ENCODE results near the gene B3GNT9.
A peak's percentile ranks its signal among the peaks of the same experiment; 100 is the strongest.

Gene B3GNT9

GRCh38 chr16:67150833-67151396, at the start of gene B3GNT9:
Gene B3GNT9, minus strand, starts transcription at chr16:67150998. Its CDS starts 513 bp downstream, at chr16:67150485.
- DNase-seq (ENCODE audit: low read depth): no peak

DNA sequence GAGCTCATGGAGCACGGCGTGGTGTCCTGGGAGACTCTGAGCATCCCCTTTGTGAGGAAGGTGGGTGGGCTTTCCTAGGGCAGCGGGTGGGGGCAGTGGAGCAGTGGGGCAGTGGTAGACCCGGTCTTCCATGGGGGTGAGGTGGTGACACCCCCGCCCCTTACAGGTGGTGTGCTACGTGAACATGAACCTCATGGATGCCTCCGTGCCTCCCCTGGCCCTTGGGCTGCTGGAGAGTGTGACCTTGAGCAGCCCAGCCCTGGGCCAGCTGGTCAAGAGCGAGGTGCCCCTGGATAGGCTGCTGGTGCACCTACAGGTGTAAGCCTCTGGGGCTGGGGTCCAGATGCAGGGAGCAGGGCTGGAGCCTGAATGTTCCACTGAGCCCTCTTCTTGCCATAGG, 49.7 kb upstream of the B3GNT9 start:
- DNase-seq (ENCODE audit: low read depth): no peak

GRCh38 chr16:67199808-67200198, 49.0 kb upstream of the B3GNT9 start:
- no peak for DNase-seq (ENCODE audit: low read depth)

GRCh38 chr16:67199011-67199807, 48.4 kb upstream of the B3GNT9 start, which contains the start of gene ELMO3:
Gene ELMO3, plus strand, starts transcription at chr16:67199131. Its CDS starts 196 bp downstream, at chr16:67199327.
- no peak for DNase-seq (ENCODE audit: low read depth)

DNA sequence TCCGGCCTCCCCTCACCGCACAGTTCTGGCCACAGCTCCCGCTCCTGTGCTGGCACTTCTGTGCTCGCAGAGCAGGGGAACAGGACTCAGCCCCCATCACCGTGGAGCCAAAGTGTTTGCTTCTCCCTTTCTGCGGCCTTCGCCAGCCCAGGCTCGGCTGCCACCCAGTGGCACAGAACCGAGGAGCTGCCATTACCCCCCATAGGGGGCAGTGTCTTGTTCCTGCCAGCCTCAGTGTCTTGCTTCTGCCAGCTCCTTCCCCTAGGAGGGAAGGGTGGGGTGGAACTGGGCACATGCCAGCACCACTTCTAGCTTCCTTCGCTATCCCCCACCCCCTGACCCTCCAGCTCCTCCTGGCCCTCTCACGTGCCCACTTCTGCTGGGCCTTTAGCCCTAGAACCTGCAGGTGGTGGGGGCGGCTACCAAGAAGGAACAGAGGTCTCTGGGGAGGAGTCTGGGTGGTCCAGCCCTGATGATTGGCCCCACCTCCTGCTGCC, 47.5 kb upstream of the B3GNT9 start:
- DNase-seq (ENCODE audit: low read depth): no peak

- no peak for DNase-seq (ENCODE audit: low read depth)
These were observed 46.9 kb upstream of the B3GNT9 start for GRCh38 chr16:67197704-67198103.

DNA sequence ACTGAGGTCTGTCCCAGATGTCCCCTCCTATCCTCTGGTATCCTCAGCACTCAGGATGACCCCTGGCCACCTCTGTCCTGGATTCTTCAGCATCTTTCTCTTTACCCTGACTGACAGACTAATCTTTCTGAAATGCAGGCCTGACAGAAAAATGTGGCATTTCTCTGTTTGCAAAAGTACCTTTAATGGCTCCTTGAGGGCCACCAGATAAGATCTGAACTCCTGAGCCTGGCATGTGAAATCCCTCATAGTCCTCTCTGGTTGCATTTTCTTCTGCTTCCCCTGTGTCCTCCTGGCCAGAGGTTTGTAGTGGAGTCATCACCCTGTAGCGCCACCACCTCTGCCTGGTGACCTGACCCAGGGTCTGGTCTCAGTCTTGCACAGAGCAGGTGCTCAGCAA, 46.1 kb upstream of the B3GNT9 start:
- no peak for DNase-seq (ENCODE audit: low read depth)

DNA sequence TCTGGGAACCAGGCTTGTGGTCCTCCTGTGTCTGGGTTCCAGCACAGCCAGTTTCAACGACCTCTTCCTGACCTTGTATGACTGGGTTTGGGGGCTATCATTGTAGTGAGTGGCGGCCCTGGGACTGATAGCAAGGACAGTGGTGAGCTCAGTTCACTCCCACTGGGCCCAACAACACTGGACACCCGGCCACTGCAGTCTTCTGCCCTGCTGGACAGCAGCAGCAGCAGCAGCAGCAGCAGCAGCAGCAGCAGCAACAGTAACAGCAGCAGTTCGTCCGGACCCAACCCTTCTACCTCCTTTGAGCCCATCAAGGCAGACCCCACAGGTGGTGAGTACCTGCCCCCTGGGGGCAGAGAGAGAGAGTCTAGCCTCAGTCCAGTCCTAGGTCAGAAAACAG, 44.9 kb upstream of the B3GNT9 start:
- no peak for DNase-seq (ENCODE audit: low read depth)

DNA sequence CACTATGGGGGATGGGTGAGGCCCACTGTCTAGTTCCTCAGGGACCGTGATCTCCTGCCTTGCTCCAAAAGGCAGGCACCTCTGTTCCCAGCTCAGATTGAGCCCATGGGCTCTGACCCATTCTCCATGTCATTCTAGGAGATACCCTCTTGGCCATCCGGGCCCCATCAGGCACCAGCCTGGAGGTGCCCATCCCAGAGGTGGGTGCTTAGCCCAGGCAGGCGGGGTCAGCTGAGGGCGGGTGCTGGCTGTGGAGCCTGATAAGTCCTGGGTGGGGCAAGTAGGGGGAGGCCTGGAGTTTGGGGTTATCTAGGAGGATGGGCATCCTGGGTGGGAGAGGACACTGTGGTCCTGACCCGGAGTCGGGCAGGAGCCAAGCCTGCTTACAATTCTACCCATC, 43.5 kb upstream of the B3GNT9 start:
- no peak for DNase-seq (ENCODE audit: low read depth)

DNA sequence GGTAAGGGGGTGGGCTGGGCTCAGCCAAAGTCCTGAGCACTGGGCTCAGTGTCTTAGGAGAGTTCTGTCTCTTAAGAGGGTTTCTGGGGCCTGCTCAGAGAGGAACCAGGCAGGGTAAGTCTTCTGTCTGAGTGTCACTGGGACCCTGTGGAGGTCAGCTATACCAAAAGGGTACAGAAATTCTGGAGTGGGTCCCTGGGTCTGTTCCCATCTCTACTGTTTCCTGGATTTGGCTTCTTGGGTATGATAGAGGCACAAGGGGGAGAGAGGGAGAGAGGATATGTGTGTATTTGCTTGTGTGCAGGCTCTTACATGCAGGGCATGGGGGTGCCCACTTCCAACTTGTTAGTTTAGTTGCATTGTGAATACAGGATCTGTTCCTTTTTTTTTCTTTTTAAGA, 42.7 kb upstream of the B3GNT9 start:
- DNase-seq (ENCODE audit: low read depth): no peak

DNA sequence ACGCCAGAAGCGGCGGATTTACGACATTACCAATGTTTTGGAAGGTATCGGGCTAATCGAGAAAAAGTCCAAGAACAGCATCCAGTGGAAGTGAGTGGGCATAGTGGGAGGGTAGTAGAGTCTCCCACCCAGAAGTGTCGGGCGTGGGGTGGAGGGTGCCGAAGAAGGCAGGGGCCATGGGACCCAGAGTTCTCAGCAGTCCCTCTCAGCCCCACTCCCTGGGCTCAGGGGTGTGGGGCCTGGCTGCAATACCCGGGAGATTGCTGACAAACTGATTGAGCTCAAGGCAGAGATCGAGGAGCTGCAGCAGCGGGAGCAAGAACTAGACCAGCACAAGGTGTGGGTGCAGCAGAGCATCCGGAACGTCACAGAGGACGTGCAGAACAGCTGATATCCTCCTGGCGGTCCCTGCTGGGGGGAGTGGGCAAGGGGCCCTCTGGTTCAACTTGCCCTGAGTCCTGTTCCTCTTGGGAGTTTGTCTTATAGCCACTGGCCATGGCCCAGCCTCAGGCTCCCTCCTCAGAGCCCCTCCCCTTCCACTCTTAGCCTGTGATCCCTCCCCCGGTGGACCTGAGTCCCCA, 42.1 kb upstream of the B3GNT9 start:
- DNase-seq (ENCODE audit: low read depth): no peak

DNA sequence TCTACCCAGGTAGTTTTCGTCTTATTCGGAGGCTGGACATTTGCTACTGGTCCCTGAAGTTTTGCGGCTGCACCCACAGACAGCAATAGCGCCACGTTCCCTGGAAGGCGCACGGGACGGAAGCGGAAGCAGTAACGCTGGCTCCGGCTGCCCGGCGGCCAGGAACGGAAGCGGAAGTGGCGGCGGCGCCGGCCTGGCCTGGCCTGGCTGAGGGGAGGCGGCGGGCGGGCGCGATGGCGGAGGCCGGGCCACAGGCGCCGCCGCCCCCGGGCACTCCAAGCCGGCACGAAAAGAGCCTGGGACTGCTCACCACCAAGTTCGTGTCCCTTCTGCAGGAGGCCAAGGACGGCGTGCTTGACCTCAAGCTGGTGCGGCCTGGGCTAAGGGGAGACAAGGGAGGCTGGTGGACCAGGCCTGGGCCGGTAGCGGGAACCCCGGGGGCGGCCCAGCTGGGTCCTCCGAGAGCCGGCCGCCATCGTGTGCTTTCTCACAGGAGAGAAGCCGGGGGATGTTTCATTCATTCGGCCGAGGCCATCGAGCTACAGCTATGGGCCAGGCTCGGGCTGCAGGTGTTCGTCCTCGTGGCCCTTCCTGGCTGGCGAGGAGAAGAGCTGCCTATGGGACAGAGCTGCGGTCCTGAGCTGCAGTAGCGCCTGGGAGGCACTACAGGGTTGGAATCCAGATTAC, 41.3 kb upstream of the B3GNT9 start, which contains the start of gene E2F4:
E2F4 (plus strand) TSS at position 161 of the 687 bp plus-strand sequence; CDS start at position 234, 73 bp downstream.
- peak; percentile 77 for DNase-seq (ENCODE audit: low read depth)

- no peak for DNase-seq (ENCODE audit: low read depth)
These were observed 40.7 kb upstream of the B3GNT9 start for GRCh38 chr16:67191411-67191994.

DNA sequence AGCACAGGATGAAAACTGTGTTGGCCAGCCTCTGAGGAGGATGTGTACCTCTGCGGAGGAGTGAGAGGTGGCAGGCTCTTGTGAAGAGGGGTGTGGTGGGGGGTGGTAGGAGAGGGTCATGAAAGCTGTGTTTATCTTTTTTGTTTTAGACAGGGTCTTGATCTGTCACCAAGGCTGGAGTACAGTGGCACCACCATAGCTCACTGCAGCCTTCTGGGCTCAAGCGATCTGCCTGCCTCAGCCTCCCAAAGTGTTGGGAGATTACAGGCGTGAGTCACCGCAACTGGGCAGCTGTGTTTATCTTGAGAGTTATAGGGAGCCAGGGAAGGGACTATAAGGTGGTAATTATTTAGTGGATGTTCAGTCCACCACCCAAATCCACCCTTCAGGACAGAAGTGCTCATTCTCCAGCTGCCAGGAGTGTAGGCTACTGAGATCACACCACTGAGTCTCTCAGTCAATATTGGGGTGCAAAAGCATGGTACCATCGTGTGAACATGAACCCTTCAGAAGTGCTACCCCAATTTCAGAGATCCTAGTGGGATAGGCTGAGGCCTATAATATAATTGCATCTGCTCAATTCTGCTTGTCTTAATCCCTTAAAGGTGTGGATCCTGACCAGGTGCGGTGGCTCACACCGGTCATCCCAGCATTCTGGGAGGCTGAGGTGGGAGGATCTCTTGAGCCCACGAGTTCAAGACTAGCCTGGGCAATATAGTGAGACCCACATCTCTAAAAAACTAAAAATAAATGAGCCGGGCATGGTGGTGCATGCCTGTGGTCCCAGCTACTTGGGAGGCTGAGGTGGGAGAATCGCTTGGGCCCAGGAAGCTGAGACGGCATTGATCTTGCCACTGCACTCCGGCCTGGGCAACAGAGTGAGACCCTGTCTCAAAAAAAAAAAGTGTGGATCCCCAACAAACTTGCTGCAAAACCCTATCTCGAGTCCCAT, 39.9 kb upstream of the B3GNT9 start:
- no peak for DNase-seq (ENCODE audit: low read depth)

GRCh38 chr16:67190041-67190440, 39.2 kb upstream of the B3GNT9 start, which contains the start of gene EXOC3L1:
Gene EXOC3L1, minus strand, starts transcription at chr16:67190136. Its CDS starts 460 bp downstream, at chr16:67189676.
- DNase-seq (ENCODE audit: low read depth): no peak

GRCh38 chr16:67188798-67189197, 38.0 kb upstream of the B3GNT9 start:
- no peak for DNase-seq (ENCODE audit: low read depth)

GRCh38 chr16:67188323-67188722, 37.5 kb upstream of the B3GNT9 start:
- DNase-seq (ENCODE audit: low read depth): no peak

DNA sequence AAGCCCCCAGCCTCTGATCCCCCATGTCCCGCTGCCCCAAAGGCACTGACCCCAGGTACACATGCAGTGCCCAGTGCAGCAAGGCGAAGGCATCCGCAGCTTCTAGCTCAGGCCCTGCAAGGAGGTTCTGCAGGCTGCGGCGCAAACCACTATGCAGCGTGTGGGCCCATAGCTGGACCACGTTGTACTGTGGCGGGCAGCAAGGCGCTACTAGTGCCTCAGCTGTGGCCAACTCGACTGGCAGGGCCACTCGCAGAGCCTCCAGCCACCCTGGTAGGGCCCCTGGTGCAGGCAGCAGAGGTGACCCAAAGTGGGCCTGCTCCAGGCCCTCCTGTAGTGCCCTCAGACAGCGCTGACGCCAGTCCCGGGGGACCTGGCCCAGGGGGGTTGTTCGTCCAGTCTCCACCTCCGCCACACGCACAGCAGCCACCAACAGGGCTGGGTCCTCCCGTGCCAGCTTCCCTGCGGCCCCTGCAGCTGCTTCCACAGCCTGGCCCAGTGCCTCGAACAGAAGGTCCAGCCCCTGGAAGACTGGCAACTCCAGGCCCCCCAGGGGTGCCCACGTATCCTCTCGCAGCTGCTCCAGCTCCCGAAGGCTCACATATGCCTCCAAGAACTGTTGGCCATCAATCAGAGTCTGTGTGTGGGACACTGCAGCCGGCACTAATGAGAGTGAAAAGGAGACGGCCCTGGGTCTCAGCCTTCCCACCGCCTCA, 36.5 kb upstream of the B3GNT9 start:
- DNase-seq (ENCODE audit: low read depth): no peak

DNA sequence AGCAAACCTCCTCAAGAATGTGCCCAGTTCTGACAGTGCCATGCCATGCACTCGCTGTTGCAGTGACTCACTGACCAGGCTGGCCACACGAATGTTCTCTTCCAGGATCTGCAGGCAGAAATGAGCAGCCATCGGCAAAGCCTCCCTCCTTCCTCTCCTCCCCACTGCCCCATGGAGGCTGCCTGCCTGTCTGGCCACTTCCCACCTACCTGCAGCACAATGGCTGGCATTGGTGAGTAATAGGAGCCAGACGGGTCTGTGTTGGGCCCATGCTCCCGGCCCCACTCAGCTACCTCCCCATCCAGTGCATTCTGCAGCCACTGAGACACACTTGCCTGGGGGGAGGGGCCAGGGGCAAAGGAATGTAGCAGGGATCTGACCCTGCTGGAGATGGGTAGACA, 35.8 kb upstream of the B3GNT9 start:
- DNase-seq (ENCODE audit: low read depth): no peak

DNA sequence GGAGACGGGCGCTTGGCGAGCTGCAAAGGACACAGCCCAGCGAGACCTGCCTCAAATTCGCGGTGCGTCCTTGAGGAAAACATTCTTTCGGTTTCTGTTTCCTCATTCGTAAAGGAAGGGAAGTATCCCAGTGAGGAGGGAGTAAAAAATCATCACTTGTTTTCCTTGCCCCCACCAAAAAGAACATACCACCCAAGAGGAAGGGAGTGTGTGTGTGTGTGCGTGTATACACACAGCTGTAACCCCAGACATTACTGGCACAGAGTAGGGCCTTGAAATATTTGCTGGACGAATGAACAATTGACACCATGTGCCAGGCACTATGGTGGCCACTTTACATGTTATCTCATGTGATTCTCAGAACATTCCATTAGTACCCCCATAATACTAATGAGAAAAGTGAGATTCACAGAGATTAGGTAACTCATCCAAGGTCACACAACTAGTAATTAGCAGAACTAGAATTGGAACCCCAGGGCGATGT, 34.9 kb upstream of the B3GNT9 start:
- DNase-seq (ENCODE audit: low read depth): no peak
